Measurements from ENCODE around the gene TECR. TPM values are rescaled to one million over a fixed set of nuclear protein-coding genes. Genes with fewer than 3 reads are reported as not detected.

TECR gene
- total and polyA plus RNA-seq, 2 of the 13 experiments (the other 11 are each of a cell fraction or from before 2014, with no cell fraction given), result 54.9 to 121 TPM

DNA sequence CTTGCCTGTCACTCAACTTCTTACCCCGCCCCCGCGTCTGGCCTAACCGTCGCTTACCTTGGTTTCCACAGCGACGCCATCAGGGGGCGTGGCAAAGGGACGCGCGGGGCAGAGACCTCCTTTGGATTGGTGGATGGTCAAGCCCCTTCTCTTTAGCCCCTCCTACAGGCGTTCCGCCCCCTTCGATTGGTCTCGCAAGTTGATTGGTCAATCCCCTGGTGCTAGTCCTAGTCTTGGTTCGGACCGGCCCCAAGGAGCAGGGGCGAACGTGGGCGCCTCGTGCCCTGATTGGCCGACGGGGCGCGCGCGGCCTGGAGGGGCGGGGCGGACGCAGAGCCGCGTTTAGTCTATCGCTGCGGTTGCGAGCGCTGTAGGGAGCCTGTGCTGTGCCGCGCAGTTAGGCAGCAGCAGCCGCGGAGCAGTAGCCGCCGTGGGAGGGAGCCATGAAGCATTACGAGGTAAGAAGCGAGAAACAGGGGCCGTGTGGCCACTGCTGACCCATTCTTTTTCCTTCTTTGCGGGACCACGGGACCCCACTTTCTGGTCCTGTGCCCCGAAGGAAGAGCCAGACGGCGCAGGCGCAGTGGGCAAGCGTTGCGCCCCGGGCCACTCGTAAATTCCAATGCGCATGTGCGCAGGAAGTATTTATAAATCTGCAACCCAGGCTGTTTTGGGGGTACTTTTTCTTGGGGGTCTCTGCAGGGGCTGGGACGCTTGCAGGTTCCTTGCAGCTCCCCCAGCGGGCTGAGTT is at the start of gene TECR (continued):
- TF ChIP-seq ZNF337 (CRISPR knock-in tag; IDR thresholded peaks at IDR 0.05; ENCODE audit: borderline replicate concordance, low read depth) (0 out of 2 replicates have a peak, but pooled peaks have one; percentile 31), CCAR2 (optimal IDR thresholded peaks at IDR 0.05; ENCODE audit: low read depth, low read length) (no peak), ZNF720 (CRISPR knock-in tag; IDR thresholded peaks at IDR 0.05) (no peak), TOE1 (CRISPR knock-in tag; IDR thresholded peaks at IDR 0.05) (peak; percentile 42; the same call in 1 of the 2 replicates), ATF7-NPFF (CRISPR knock-in tag; IDR thresholded peaks at IDR 0.05; ENCODE audit: low read depth) (peak; percentile 26; the same call in 1 of the 2 replicates), MAFG (CRISPR knock-in tag; IDR thresholded peaks at IDR 0.05) (no peak), ARHGAP35 (CRISPR knock-in tag; IDR thresholded peaks at IDR 0.05; ENCODE audit: borderline replicate concordance) (no peak), HNRNPL (IDR thresholded peaks at IDR 0.05; ENCODE audit: low read depth, low read length) (0 out of 2 replicates have a peak, but pooled peaks have one; percentile 39), MXI1 (IDR thresholded peaks at IDR 0.05; ENCODE audit: borderline replicate concordance, low read depth, low read length) (peak; percentile 78; the same call in 1 of the 3 replicates), SAFB2 (CRISPR knock-in tag; IDR thresholded peaks at IDR 0.05; ENCODE audit: borderline replicate concordance, low read depth) (no peak; the same call in 1 of the 2 replicates)
- TF ChIP-seq, protein P1, sequence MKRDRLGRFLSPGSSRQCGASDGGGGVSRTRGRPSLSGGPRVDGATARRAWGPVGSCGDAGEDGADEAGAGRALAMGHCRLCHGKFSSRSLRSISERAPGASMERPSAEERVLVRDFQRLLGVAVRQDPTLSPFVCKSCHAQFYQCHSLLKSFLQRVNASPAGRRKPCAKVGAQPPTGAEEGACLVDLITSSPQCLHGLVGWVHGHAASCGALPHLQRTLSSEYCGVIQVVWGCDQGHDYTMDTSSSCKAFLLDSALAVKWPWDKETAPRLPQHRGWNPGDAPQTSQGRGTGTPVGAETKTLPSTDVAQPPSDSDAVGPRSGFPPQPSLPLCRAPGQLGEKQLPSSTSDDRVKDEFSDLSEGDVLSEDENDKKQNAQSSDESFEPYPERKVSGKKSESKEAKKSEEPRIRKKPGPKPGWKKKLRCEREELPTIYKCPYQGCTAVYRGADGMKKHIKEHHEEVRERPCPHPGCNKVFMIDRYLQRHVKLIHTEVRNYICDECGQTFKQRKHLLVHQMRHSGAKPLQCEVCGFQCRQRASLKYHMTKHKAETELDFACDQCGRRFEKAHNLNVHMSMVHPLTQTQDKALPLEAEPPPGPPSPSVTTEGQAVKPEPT (CRISPR knock-in tag; IDR thresholded peaks at IDR 0.05; ENCODE audit: low read depth), result peak; percentile 75; the same call in 1 of the 2 replicates
- TF ChIP-seq, protein P2, sequence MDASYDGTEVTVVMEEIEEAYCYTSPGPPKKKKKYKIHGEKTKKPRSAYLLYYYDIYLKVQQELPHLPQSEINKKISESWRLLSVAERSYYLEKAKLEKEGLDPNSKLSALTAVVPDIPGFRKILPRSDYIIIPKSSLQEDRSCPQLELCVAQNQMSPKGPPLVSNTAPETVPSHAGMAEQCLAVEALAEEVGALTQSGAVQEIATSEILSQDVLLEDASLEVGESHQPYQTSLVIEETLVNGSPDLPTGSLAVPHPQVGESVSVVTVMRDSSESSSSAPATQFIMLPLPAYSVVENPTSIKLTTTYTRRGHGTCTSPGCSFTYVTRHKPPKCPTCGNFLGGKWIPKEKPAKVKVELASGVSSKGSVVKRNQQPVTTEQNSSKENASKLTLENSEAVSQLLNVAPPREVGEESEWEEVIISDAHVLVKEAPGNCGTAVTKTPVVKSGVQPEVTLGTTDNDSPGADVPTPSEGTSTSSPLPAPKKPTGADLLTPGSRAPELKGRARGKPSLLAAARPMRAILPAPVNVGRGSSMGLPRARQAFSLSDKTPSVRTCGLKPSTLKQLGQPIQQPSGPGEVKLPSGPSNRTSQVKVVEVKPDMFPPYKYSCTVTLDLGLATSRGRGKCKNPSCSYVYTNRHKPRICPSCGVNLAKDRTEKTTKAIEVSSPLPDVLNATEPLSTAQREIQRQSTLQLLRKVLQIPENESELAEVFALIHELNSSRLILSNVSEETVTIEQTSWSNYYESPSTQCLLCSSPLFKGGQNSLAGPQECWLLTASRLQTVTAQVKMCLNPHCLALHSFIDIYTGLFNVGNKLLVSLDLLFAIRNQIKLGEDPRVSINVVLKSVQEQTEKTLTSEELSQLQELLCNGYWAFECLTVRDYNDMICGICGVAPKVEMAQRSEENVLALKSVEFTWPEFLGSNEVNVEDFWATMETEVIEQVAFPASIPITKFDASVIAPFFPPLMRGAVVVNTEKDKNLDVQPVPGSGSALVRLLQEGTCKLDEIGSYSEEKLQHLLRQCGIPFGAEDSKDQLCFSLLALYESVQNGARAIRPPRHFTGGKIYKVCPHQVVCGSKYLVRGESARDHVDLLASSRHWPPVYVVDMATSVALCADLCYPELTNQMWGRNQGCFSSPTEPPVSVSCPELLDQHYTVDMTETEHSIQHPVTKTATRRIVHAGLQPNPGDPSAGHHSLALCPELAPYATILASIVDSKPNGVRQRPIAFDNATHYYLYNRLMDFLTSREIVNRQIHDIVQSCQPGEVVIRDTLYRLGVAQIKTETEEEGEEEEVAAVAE (CRISPR knock-in tag; IDR thresholded peaks at IDR 0.05; ENCODE audit: borderline replicate concordance), result peak; percentile 10; the same call in 1 of the 2 replicates
- TF ChIP-seq, protein P3, sequence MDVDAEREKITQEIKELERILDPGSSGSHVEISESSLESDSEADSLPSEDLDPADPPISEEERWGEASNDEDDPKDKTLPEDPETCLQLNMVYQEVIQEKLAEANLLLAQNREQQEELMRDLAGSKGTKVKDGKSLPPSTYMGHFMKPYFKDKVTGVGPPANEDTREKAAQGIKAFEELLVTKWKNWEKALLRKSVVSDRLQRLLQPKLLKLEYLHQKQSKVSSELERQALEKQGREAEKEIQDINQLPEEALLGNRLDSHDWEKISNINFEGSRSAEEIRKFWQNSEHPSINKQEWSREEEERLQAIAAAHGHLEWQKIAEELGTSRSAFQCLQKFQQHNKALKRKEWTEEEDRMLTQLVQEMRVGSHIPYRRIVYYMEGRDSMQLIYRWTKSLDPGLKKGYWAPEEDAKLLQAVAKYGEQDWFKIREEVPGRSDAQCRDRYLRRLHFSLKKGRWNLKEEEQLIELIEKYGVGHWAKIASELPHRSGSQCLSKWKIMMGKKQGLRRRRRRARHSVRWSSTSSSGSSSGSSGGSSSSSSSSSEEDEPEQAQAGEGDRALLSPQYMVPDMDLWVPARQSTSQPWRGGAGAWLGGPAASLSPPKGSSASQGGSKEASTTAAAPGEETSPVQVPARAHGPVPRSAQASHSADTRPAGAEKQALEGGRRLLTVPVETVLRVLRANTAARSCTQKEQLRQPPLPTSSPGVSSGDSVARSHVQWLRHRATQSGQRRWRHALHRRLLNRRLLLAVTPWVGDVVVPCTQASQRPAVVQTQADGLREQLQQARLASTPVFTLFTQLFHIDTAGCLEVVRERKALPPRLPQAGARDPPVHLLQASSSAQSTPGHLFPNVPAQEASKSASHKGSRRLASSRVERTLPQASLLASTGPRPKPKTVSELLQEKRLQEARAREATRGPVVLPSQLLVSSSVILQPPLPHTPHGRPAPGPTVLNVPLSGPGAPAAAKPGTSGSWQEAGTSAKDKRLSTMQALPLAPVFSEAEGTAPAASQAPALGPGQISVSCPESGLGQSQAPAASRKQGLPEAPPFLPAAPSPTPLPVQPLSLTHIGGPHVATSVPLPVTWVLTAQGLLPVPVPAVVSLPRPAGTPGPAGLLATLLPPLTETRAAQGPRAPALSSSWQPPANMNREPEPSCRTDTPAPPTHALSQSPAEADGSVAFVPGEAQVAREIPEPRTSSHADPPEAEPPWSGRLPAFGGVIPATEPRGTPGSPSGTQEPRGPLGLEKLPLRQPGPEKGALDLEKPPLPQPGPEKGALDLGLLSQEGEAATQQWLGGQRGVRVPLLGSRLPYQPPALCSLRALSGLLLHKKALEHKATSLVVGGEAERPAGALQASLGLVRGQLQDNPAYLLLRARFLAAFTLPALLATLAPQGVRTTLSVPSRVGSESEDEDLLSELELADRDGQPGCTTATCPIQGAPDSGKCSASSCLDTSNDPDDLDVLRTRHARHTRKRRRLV (CRISPR knock-in tag; IDR thresholded peaks at IDR 0.05), result no peak; the same call in 1 of the 2 replicates
- TF ChIP-seq, protein P4, sequence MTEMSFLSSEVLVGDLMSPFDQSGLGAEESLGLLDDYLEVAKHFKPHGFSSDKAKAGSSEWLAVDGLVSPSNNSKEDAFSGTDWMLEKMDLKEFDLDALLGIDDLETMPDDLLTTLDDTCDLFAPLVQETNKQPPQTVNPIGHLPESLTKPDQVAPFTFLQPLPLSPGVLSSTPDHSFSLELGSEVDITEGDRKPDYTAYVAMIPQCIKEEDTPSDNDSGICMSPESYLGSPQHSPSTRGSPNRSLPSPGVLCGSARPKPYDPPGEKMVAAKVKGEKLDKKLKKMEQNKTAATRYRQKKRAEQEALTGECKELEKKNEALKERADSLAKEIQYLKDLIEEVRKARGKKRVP (CRISPR knock-in tag; IDR thresholded peaks at IDR 0.05), result 0 out of 4 replicates have a peak, but pooled peaks of 1 of the 2 experiments have one; percentile 12
